ENCODE data around the gene STAU1.
"Not testable (repeated sequence)": the region's sequence is repeated elsewhere in the genome, so short reads cannot be mapped to it uniquely, and the experiment has no call there.

Gene STAU1

DNA sequence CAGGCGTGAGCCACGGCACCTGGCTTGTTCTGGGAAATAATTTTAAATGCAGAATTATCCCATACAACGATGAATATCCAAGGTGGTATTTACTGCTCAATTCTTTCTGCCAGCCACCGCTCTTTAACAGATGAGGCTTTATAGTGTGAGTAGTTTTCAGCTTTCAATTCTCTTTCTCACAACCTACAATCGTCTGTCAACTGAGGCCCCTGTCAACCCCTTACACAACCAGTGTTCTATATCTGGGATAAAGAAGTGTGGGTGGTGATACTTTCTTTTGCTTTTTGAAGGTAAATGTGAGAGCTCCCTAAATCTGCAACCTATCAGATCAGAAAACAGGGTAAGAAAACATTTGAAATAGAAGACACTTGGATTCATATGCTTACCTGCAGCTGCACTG, 22.5 kb downstream of the STAU1 start:
- no peak for DNase-seq (ENCODE audit: low spot score)

DNA sequence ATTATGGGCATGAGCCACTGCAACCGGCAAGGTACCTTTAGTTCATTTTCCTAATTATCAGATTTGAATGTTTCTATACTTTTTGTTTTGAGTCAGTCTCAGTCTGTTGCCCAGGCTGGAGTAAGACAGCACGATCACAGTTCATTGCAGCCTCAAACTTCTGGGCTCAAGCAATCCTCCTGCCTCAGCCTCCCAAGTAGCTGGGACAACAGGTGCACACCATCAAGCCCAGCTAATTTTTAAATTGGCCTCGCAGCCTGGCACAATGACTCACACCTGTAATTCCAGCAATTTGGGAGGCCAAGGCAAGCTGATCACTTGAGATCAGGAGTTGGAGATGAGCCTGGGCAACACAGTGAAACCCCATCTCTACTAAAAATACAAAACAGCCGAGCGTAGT, 24.4 kb downstream of the STAU1 start:
- no peak for DNase-seq (ENCODE audit: low spot score)

DNA sequence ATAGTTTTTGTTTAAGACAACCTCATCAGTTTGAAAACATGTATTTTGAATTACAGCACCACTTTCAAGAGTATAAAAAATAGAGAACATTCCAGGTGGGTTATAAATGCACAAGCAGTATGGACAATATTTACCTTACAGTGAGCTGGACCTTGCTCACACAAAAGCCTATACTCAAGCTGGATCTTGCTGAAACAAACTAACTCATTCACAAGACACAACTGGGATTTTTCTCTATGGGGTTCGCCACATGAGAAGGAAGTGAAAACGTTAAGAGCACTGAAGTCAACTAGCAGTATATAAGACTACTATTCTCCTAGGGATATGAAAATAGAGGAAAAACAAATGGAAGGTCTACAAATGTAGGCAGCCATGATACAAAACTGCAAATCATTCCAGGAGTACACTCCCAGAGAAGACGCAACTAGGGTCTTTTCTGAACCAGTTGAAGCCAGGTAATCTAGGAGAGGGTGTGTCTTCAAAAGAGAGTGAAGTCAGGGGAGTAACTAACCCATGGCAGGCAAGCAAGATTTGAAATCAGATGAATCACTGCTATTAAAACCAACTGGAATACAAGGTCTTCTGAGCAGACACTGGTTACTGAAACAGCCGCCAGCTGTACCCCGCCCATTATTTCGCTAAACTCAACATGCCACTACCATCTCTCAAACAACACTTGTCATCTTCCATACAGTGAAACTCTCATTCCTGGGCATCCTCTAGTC, 26.5 kb downstream of the STAU1 start:
- DNase-seq (ENCODE audit: low spot score) = no peak

DNA sequence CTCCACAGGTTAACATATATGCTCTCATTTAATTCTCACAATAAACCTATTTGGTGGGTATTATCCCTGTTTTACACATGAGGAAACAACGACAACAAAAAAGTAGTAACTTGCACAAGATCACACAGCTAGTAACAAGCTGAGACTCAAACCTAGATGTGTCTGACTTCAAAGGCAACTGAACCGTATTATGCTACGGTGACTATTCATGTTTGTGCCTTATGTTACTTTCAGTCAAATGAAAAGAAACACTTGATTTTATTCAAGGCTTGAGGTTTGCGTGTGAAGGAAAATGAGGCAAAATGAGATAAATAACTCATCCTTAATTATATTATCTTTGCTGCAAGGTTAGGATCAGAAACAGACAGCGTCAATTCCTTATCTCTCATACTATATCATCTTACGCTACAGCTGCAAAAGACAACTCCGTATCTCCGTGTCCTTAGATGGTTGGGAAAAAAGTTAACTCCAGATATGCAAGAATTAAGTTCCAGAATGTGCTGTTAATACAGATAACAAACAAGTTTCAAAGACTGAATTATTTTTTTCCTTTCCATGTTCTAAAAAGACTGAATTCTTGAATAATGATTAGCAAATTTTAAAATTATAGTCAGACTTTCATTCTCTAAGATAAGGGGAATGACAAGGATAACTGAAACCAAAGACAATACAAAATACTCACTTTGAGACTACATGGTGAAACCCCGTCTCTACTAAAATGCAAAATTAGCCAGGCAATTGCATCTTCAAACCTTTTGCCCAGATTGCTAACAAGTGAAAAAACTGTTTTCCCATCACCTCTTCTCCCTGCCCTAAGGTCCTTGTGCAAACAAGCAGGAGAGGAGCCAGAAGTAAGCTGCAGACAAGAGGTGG, 27.8 kb downstream of the STAU1 start:
- DNase-seq (ENCODE audit: low spot score) = no peak

DNA sequence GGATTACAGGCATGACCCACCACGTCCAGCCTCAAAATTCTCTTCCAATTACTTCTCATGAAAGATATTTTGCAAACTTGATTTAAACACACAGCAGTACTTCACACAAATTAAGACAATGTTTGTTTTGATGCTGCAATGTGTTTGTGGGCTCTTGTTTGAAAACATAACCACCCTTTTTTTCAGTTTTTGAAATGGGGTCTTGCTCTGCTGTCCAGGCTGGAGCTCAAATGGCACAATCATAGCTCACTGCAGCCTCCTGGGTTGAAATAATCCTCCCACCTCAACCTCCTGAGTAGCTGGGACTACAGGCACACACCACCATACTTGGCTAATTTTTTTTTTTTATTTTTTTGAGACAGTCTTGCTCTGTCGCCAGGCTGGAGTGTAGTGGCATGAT, 31.0 kb downstream of the STAU1 start:
- no peak for DNase-seq (ENCODE audit: low spot score)

DNA sequence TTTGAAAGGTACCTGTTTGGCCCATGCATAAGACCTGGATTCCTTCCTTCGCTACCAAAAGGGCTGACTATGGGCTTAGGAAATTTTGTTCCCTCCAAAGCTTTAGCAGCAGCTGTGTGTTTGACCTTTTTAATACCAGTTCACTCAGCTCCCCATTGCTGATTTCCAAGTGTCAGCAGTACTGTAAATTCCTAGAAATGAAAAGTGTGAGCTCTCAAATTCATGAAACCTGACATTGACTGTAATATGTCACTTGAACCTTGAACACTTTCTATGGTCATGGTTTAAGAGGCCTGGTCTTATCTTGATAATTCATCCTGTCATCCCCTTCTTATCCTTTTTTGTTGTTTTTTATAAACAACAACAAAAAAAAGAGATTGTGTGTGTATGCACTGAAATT, 31.7 kb downstream of the STAU1 start:
- DNase-seq (ENCODE audit: low spot score) = no peak

DNA sequence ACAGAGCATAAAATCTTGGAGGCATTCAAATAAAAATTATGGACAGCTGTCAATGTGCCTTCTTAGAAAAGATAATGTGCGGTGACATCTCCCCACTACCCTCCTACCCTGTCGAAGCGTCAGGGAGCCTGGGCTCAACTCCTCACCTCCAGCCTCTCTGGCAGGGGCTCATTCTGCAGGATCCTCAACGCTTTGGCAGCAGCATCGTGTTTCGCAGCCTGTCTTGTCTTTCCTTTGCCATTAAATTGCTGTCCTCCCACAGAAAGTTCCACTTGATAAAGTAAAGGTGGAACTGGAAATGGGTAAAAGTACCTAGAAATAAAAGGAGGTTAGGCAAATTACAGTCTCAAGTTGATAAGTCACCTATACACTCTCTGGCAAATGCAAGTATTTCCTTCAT, 36.7 kb downstream of the STAU1 start:
- no peak for DNase-seq (ENCODE audit: low spot score)

DNA sequence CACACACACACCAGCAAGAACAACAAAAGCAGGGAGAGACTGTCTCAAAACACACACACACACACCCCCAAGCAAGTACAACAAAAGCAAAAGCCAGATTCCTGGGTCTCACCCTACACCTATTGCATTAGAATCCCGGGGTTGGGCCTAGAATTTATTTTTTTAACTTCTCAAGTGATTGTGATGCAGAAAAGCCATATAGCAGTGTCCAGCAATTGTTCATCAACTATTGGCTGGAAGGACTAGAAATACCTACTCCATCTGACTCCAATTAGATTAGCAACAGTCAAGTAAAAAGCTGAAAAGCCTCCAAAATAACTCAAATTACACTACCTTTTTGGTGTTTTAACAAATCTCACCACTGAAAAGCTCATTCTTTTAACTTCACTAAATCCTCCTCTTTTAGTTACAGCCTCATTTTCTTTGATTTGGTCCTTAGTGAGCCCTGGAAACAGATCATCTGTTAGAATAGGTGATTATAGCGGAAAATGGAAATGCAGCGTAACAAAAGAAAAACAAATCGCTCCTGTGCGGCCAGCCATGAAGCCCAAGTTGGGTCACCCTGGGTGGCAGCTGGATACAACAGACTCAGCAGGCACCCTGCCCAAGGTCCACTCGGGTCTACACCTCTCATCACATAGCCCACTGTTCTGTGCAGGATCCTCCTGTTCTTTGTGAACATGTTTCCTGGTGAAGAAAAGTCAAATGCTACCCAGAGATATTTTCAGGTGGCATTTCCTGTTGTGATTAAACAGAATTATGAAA, 38.7 kb downstream of the STAU1 start:
- DNase-seq (ENCODE audit: low spot score) = no peak

DNA sequence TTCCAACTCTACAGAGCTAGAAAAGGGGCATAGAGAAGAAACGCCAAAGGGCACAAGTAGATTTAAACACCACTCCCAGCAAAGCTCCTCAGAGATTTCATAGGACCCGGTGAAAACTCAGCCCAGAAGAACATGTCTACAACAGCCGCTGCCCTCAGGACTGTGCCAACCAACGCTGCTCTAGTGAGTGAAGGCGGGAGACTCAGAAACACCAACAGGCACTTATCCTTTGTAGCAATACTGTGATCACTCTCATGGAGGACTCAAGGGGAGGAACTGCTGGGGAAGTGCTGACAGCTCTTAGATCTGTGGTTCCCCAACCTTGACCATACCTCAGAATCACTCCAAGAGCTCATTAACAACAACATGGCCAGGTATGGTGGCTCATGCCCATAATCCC, 39.5 kb downstream of the STAU1 start:
- DNase-seq (ENCODE audit: low spot score) = no peak

DNA sequence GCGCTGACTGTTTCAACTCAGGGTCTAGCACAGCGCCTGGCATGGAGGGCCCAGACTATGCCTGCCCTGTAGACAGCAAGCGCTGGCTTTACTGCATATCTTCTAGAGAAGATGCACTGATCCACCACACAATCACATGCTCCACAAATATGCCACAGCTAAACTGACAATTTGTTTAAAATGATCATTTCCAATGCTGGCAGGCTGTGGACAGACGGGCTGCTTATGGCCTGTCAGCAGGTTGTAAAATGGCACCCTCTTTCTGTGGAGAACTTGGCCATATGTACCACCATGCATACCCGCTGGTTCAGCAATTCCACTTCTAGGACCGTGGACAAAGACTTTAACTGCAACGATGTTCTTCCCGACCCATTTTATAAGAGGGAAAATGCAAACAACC, 40.8 kb downstream of the STAU1 start:
- DNase-seq (ENCODE audit: low spot score) = no peak

DNA sequence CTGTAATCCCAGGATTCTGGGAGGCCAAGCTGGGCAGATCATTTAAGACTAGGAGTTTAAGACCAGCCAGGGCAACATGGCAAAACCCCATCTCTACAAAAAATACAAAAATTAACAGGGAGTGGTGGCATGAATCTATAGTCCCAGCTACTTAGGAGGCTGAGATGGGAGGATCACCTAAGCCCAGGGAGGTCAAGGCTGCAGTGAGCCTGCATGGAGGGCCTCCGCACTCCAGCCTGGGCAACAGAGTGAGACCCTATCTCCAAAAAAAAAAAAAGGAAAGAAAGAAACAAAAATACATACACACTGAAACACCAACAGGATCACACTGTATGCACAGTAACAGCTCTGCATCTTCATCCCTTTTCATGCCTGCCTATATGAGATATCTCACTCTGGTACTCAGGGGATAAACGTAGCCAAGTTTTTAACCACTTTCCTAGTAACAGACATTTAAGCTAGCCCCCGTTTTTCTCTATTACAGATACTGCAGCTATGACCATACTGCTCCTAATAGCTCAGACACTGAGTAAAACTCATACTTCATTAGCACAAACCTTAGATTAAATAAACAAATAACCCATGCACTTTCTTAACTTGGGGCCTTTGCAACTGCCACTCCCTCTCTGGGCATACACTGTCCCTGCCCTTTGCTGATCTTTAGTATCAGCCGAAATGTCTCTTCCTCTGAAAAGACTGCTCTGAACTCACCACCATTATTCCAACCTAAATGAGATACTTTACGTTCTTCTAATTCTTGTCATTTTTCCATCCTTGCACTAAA, 41.5 kb downstream of the STAU1 start:
- no peak for DNase-seq (ENCODE audit: low spot score)

DNA sequence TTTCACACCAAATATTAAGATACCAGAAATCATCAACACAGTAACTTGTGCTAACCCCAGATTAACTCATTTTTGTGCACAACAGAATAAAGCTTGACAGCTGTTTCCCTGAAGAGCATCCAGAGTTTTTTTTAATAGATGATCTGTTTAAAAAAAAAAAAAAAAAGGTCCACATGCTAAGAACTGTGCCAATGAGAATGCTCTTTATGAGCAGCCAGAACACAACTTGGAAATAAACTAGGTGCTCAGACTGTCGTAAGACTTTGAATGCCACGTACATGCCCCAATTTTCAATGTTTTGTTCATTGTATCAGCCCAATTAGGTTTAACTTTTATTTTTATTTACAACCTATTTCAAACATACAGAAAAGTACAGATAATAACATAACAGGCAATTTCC, 47.3 kb downstream of the STAU1 start:
- no peak for DNase-seq (ENCODE audit: low spot score)

DNA sequence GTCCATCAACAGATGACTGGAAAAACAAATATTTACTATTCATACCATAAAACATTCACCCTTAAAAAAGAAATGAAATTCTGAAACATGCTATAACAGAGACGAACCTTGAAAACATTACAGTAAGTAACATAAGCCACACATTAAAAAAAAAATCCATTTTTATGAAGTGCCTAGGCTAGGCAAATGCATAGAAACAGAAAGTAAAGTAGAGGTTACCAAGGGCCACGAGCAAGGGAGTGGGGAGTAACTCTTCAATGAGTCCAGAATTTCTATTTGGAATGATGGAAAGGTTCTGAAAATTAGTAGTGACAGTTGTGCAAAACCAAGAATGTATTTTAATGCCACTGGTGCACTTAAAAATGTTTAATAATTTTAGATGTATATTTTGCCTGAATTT, 47.7 kb downstream of the STAU1 start:
- DNase-seq (ENCODE audit: low spot score) = no peak

DNA sequence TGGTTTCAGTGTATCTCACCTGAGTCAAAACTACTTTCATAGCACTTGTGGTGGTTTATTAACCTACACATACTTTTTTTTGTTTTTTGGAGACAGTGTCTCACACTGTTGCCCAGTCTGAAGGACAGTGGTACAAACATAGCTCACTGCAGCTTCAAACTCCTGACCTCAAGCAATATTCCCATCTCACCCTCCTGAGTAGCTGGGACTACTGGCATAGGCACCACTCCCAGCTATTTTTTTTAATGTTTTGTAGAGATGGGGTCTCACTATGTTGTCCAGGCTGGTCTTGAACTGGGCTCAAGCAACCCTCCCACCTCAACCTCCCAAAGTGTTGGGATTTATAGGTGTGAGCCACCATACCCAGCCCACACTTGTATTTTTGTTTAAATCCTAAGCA, 49.7 kb downstream of the STAU1 start:
- DNase-seq (ENCODE audit: low spot score) = no peak

DNA sequence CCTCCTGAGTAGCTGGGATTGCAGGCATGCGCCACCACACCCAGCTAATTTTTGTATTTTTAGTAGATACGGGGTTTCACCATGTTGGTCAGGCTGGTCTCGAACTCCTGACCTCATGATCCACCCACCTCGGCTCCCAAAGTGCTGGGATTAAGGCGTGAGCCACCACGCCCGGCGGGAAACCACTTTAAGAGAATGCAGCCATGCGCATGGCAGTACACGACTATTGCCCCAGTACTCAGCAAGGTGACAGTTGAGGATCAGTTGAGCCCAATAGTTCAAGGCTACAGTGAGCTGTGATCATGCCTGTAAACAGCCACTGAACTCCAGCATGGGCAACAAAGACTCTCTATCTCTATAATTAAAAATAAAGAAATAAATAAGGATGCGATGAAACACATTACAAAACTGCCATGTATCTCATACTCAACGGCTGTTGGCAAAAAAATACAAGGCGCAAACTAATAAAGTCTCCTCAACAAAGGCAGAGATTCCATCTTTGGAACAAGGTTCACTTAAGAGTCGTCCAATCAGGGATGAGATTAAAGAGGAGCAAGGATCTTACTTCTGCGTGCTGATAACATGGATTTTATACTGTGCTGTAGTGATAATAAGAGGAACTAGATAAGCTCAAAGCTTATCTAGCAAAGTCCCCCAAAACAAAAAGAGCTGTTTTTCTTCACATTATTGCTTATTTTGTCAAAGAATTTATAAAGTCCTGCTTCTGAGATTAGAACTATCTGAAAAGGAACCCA, 51.1 kb downstream of the STAU1 start:
- no peak for DNase-seq (ENCODE audit: low spot score)

DNA sequence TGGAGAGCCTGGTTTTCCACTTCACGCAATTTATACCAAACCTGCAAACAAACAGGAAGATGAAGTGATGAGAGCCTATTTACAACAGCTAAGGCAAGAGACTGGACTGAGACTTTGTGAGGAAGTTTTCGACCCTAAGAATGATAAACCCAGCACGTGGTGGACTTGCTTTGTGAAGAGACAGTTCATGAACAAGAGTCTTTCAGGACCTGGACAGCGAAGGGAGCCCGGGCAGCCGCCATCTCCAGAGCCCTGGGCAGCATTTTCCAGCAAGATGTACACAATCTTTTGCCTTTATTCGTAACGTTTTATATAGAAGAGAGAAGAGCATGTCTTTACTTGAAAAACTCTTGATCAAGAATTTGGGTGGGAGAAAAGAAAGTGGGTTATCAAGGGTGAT, 53.3 kb downstream of the STAU1 start:
- not testable (repeated sequence) for DNase-seq (ENCODE audit: low spot score)

DNA sequence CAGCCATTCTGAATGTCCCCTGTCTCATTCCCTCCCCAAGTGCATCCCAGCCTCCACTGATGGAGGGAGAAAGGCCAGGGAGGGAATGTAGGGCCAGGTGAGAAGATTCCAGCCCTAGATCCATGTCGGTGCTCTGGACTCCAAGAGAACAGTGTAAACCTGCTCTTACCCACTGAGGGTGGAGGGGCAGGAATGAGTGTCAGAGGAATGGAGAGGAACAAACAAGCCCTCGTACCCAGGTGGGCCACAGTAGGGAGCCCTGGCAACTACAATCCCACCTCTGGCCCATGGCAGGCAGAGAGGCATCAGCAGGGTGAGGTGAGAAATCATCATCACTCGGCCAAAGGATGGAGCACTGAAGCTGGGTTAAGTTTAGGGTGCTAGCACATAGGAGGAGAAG, 54.6 kb downstream of the STAU1 start:
- DNase-seq (ENCODE audit: low spot score) = no peak

DNA sequence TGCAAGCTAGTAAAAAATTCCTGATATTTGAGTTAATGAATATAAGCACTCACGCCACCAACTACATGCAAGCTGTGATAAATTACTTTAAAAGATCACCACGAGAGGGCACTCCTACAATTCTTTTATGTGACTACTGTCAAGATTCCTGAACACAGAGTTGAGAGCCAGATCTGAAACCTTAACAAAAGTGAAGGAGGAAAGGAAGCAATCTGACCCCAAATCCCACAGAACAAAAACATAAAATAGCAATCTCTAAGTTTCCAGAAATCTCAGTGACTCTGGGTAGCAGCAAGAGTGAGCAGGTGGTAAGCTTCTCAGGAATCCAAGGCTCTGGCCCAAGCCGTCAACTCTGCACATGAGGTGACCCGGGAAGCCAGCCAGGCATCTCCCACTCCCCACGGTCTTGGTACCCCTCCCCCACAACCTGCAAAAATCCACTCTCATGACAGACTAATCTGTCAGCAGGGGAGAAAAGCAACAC, 55.1 kb downstream of the STAU1 start:
- DNase-seq (ENCODE audit: low spot score) = peak; percentile 33

DNA sequence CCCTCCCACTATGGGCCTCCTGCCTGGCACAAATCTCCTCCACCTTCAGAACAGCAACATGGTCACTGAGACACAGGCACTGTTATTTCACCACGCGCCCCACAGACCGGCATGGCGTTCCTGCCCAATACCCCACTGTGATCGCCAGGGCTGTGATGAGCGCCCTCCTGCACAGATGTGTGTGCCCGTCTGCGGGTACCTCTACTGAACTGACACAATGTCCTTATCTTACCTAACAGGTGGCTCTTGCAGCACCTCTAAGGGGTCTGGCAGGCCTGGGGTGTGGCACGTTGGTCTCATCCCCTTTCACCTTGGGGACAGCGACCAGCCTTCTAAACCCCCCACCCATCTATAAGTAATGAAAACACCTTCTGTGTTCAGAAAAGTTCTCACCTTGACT, 64.2 kb downstream of the STAU1 start:
- DNase-seq (ENCODE audit: low spot score) = no peak

DNA sequence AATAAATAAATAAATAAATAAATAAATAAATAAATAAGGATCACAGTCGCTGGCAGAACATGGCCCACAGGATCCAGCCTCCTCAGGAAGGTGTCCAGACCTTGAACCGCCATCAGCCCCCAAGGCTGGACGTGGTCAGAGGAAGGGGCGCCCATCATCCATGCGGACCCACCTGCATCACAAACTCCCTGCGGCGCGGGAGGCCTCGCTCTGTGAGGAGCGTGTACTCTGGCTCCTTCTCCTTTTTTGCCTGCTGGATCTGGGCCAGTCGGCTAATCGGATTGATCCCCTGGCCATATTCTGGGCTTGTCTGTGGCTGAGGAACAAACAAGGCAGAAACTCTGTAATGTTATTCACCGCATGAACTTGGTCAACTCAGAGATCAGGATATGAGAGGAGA, 65.2 kb downstream of the STAU1 start:
- no peak for DNase-seq (ENCODE audit: low spot score)

DNA sequence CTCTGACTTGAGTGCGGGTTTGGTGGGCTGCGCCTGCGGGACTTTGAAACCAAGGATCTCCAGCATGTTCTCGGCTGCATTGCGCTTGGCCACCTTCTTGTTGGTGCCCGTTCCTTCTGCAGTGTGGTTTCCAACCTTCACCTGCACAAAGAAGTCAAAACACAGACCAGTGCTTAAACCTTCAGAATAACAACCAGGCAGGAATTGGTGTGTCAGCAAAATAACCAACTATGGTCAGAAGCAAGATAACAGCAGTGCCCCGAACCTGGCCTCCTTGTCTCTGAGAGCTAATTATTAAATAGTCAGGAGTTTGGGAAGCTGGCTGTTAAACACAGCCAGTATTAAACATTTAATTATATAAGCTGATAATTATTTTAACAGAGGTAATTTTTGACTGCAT, 68.1 kb downstream of the STAU1 start:
- no peak for DNase-seq (ENCODE audit: low spot score)
